Pancreas (tissue), 10 donors: ENCODE measurements around the gene ATP1A2. TPM values are rescaled to one million over a fixed set of nuclear protein-coding genes. Genes with fewer than 3 reads are reported as not detected.

Experiments
- ATAC-seq, 4 donors: fragments of 200-7000 bp; cut with Tn5 transposase; one replicate each; pipeline versions ENCODE4 v1.8.0 to v1.9.1; 2020; ENCODE audit warnings: mild to moderate bottlenecking in 4 of 4, moderate library complexity in 4 of 4
- DNase-seq, 6 donors: peaks; one replicate each; pipeline ENCODE4 v3.0.0-alpha.2; 2020
- FAIRE-seq: peaks from 2 replicates; lab custom pipeline; 2012; peaks lifted over from hg19 to GRCh38; lab: Jason Lieb, UNC
- H3K27ac ChIP-seq, 4 donors: fragments of 200-600 bp; sonication (generic); 1 replicate in 3 of 4; 2 replicates in 1 of 4; pipeline versions ENCODE4 v1.5.0 to v1.8.0; 2020
- H3K27me3 ChIP-seq, 4 donors: fragments of 200-600 bp; one replicate each; pipeline ENCODE4 v1.8.0; 2021
- H3K36me3 ChIP-seq, 3 donors: fragments of 200-600 bp; sonication (generic) in 1 of 3; one replicate each; pipeline versions ENCODE4 v1.5.0 to v1.8.0; 2020 to 2021
- H3K4me1 ChIP-seq, 3 donors: fragments of 200-600 bp; one replicate each; pipeline ENCODE4 v1.8.0; 2021
- H3K4me3 ChIP-seq, 4 donors: fragments of 200-600 bp; sonication (generic) in 2 of 4; one replicate each; pipeline versions ENCODE4 v1.5.0 to v1.8.0; 2020 to 2021
- H3K9me3 ChIP-seq, 4 donors: fragments of 200-600 bp; one replicate each; pipeline ENCODE4 v1.8.0; 2021
- CTCF ChIP-seq, 4 donors: fragments of 200-600 bp; sonication (generic) in 3 of 4; IDR thresholded peaks; one replicate each; pipeline versions ENCODE4 v1.5.0 to v1.8.0; 2021; ENCODE audit warnings: antibody characterized with exemption in 4 of 4
- WGBS, 2 donors: extraction: QIAGEN DNeasy Blood & Tissue Kit; methylation state at CpG; one replicate each; pipeline ENCODE4 v1.1.7; 2013; 5-methylcytosine and 5-hydroxymethylcytosine counted together
- intact Hi-C, 3 donors: fragments of 100-400 bp; cut with DNase I; formaldehyde crosslinking; loops; one replicate each; pipeline versions ENCODE4 v1.11.1 to v1.14.2; 2022
- polyA plus RNA-seq, 2 donors: library from polyadenylated mRNA; stranded (reverse); fragments of 200-250 nt; gene quantifications; one replicate each; pipeline ENCODE4 v1.2.3, GENCODE V29; 2013
- total RNA-seq, 6 donors: library from RNA; stranded (reverse); fragmentation: NEBNext Ultra II Directional in 4 of 6; extraction: Animal tissue kit (Norgen Biotek cat#: 25700) in 4 of 6; gene quantifications; one replicate each; pipeline versions ENCODE4 v1.2.1 to v1.2.4, GENCODE V29; 2021 to 2023
- donor health status: healthy with polysubstance abuse.
- donor health status: DM: no; HTN: no; CAD: no; lungs with moderate emphysema.
- donor health status: DM: no; HTN: no; CAD: no.
- donor health status: control.
- donor health status: control.
- donor health status: Bipolar disorder and iron deficiency.
- donor health status: DM: yes; HTN: yes; CAD: no.
- donor health status: DM: no; HTN: no; CAD: no.
- donor health status: DM: no; HTN: no; CAD: no.
- donor health status: DM: yes; HTN: yes; CAD: no.

Gene ATP1A2
- total and polyA plus RNA-seq, 8 donors, result 0.34 to 2.7 (median 0.53) TPM

- no peaks in the 10 kb centered on the region for H3K36me3 ChIP-seq
- H3K27ac ChIP-seq, result no peak overlapping the region
- 91 to 94% methylated on average over 3 of the region's 3 CpGs for WGBS, 2 donors
- intact Hi-C loops, result no loop called here
- H3K9me3 ChIP-seq, result no peaks in the 10 kb centered on the region
- ATAC-seq (no peak), DNase-seq (no peak), FAIRE-seq (no peak)
- no peak for TF ChIP-seq CTCF (IDR thresholded peaks at IDR 0.05)
- H3K4me1 ChIP-seq, result no peaks in the 10 kb centered on the region
- H3K4me3 ChIP-seq, result no peak overlapping the region
- H3K27me3 ChIP-seq, result no peaks in the 10 kb centered on the region
Measured at GRCh38 chr1:160148121-160148520, 32.6 kb downstream of the ATP1A2 start.

DNA sequence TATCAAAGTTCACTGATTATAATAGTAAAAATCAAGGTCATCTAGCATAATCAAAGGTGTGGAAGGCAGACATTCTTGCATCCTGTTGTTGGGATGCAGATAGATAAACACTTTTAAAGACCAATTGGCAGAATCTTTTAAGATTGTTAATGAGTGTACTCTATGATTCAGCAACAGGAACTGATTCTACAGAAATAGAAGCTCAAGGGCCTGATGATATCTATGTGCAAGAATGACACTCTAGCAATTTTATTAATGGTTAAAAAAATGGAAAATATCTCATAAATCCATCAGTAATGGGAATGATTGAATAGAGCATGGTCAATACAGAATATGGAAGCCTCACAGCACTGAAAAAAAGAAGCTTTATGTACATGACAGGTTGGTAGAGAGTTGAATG is 33.7 kb downstream of the ATP1A2 start:
- no peak for TF ChIP-seq CTCF (IDR thresholded peaks at IDR 0.05)
- intact Hi-C loops, result no loop called here
- no peak for DNase-seq
- Histone ChIP-seq H3K27me3 (no peaks in the 10 kb centered on the region), H3K4me1 (no peaks in the 10 kb centered on the region), H3K4me3 (no peak overlapping the region), H3K36me3 (no peaks in the 10 kb centered on the region), H3K27ac (no peak overlapping the region), H3K9me3 (no peaks in the 10 kb centered on the region)
- no peak for FAIRE-seq
- no peak for ATAC-seq

- DNase-seq (no peak), ATAC-seq (no peak), FAIRE-seq (no peak)
- TF ChIP-seq CTCF (IDR thresholded peaks at IDR 0.05), result no peak
- Histone ChIP-seq H3K27ac (no peak overlapping the region), H3K36me3 (no peaks in the 10 kb centered on the region), H3K4me1 (no peaks in the 10 kb centered on the region), H3K4me3 (no peak overlapping the region), H3K9me3 (no peaks in the 10 kb centered on the region), H3K27me3 (no peaks in the 10 kb centered on the region)
- 89 to 90% methylated on average over 2 of the region's 2 CpGs for WGBS, 2 donors
- intact Hi-C loops, result no loop called here
Measured at GRCh38 chr1:160149716-160150115, 34.2 kb downstream of the ATP1A2 start.

- no peak for TF ChIP-seq CTCF (IDR thresholded peaks at IDR 0.05)
- intact Hi-C loops, result no loop called here
- H3K27ac ChIP-seq, result no peak within 1 kb of the TSS
- H3K9me3 ChIP-seq, result no peaks in the 10 kb centered on the region
- FAIRE-seq, result no peak
- DNase-seq, result no peak
- H3K4me1 ChIP-seq, result no peaks in the 10 kb centered on the region
- ATAC-seq, result no peak
- 84 to 85% methylated on average over 6 of the region's 6 CpGs for WGBS, 2 donors
- H3K4me3 ChIP-seq, result no peak within 1 kb of the TSS
- no peaks in the 10 kb centered on the region for H3K27me3 ChIP-seq
- no peaks in the 10 kb centered on the region for H3K36me3 ChIP-seq
Measured at GRCh38 chr1:160151303-160151702, 35.7 kb downstream of the ATP1A2 start, which contains the start of gene ATP1A4. TSS of gene ATP1A4 (plus strand) at chr1:160151603. CDS start at chr1:160152041, 438 bp downstream.

DNA sequence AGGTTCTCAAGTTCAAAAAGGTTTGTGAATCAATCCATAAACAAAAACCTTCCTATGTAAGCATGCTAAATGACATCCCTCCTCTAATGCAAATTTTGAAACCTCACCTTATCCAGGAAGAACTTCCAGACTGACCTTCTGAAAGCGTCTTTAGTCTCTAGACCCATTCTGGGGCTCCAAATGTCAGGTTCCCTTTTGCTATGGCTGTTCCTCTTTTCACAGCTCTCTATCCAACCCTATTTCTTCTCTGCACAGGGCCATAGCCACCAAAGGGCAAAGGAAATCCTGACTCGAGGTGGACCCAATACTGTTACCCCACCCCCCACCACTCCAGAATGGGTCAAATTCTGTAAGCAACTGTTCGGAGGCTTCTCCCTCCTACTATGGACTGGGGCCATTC is 39.2 kb downstream of the ATP1A2 start:
- 76 to 83% methylated on average over 3 of the region's 3 CpGs for WGBS, 2 donors
- no peak for DNase-seq
- Histone ChIP-seq H3K27me3 (no peaks in the 10 kb centered on the region), H3K9me3 (no peaks in the 10 kb centered on the region), H3K4me1 (peaks cover 0 to 2% (median 0%) of the 10 kb centered on the region in 3 donors), H3K27ac (no peak overlapping the region), H3K4me3 (no peak overlapping the region), H3K36me3 (no peaks in the 10 kb centered on the region)
- intact Hi-C loops, result no loop called here
- no peak for ATAC-seq
- TF ChIP-seq CTCF (IDR thresholded peaks at IDR 0.05), result no peak
- FAIRE-seq, result no peak
